Uterus (tissue), 2 donors: ENCODE measurements around the gene PSMA7.

Experiments used
- POLR2A ChIP-seq, 2 donors: fragments of 450-650 bp; IDR thresholded peaks; one replicate each; pipeline ENCODE4 v1.6.1; 2016; ENCODE audit warnings: antibody characterized with exemption in 2 of 2, mild to moderate bottlenecking in 1 of 2, moderate library complexity in 1 of 2
- TF ChIP-seq, protein P1 (sequence below), 4 experiments: fragments of 200-600 bp in 2 of 4; fragments of 450-650 bp in 2 of 4; sonication (generic) in 2 of 4; IDR thresholded peaks; one replicate each; pipeline ENCODE4 v1.5.1; 2016 to 2019; ENCODE audit warnings: antibody characterized with exemption in 4 of 4, mild to moderate bottlenecking in 2 of 4, moderate library complexity in 1 of 4

DNA sequence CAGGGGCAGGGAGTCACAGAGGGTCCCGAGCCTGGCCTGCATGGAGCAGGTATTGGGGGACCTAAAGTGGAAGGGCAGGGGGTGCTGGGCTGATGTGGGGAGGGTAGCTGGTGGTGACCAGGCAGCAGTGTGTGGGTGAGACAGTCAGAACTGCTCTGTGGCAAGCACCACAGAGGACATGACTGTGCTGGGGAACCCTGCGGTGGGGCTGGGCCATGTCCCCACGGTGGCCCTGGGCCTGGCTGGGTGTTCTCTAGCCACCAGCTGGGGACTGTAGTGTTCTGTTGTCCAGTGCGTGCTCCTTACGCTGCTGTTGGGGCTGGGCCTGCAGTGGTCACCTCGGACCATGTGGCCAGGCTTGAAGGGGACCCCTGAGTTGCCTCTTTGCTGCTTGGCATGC, 3.9 kb upstream of the PSMA7 start:
- TF ChIP-seq, protein P1, sequence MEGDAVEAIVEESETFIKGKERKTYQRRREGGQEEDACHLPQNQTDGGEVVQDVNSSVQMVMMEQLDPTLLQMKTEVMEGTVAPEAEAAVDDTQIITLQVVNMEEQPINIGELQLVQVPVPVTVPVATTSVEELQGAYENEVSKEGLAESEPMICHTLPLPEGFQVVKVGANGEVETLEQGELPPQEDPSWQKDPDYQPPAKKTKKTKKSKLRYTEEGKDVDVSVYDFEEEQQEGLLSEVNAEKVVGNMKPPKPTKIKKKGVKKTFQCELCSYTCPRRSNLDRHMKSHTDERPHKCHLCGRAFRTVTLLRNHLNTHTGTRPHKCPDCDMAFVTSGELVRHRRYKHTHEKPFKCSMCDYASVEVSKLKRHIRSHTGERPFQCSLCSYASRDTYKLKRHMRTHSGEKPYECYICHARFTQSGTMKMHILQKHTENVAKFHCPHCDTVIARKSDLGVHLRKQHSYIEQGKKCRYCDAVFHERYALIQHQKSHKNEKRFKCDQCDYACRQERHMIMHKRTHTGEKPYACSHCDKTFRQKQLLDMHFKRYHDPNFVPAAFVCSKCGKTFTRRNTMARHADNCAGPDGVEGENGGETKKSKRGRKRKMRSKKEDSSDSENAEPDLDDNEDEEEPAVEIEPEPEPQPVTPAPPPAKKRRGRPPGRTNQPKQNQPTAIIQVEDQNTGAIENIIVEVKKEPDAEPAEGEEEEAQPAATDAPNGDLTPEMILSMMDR (IDR thresholded peaks at IDR 0.05) = no peak
- no peak for TF ChIP-seq POLR2A (IDR thresholded peaks at IDR 0.05)
